ENCODE results near the gene U2AF2.

GRCh38 chr19:55704494-55705245 is 49.8 kb downstream of the U2AF2 start:
- TF ChIP-seq, protein P1, sequence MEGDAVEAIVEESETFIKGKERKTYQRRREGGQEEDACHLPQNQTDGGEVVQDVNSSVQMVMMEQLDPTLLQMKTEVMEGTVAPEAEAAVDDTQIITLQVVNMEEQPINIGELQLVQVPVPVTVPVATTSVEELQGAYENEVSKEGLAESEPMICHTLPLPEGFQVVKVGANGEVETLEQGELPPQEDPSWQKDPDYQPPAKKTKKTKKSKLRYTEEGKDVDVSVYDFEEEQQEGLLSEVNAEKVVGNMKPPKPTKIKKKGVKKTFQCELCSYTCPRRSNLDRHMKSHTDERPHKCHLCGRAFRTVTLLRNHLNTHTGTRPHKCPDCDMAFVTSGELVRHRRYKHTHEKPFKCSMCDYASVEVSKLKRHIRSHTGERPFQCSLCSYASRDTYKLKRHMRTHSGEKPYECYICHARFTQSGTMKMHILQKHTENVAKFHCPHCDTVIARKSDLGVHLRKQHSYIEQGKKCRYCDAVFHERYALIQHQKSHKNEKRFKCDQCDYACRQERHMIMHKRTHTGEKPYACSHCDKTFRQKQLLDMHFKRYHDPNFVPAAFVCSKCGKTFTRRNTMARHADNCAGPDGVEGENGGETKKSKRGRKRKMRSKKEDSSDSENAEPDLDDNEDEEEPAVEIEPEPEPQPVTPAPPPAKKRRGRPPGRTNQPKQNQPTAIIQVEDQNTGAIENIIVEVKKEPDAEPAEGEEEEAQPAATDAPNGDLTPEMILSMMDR (IDR thresholded peaks at IDR 0.05): peak in 4 of 6 experiments; percentile 11 to 38 (median 32)
- no peak for TF ChIP-seq POLR2A (IDR thresholded peaks at IDR 0.05)

All from Peyer's patch (tissue), 4 donors.